K562 (cell line): ENCODE data around the gene SLC2A4RG. TPM values are rescaled to one million over a fixed set of nuclear protein-coding genes. Genes with fewer than 3 reads are reported as not detected.

ENCODE experiments used
- ATAC-seq: fragments of 200-7000 bp; cut with Tn5 transposase; 3 replicates; pipeline ENCODE4 v1.9.1; 2020; ENCODE audit warnings: moderate library complexity
- BruUV-seq: library from RNA; stranded (reverse); fragments of 400-500 nt; replicated peaks from 2 replicates; lab custom pipeline; 2021; lab: Mats Ljungman, UMichigan
- CTCF ChIA-PET: fragments of 300-600 bp; formaldehyde crosslinking; extraction: SDS; loops from one replicate; lab custom pipeline; 2021; ENCODE audit warnings: low intra/inter-chr PET ratio; lab: Yijun Ruan, JAX
- POLR2A ChIA-PET: fragments of 300-600, 350-650 bp; sonication (Branson Sonifier 250); formaldehyde crosslinking; extraction: SDS; loops from one replicate; lab custom pipeline; 2021; ENCODE audit warnings: antibody characterized with exemption, inconsistent platforms; lab: Yijun Ruan, JAX
- DNase-seq, 4 experiments: peaks; one replicate each; pipeline versions ENCODE4 v3.0.0 to v3.0.0-alpha.2; 2011 to 2018; ENCODE audit warnings: low spot score in 3 of 4, mixed read lengths in 3 of 4; ENCODE audit errors: extremely low read depth in 1 of 4
- FAIRE-seq: peaks from 2 replicates; lab custom pipeline; 2011; peaks lifted over from hg19 to GRCh38; lab: Jason Lieb, UNC
- H2AFZ ChIP-seq: 2 replicates; pipeline ENCODE4 v1.6.0; 2011; ENCODE audit warnings: low read depth, low read length, control low read depth, inconsistent platforms
- H3K27ac ChIP-seq: fragments of 200-600 bp; 3 replicates; pipeline ENCODE4 v1.8.0; 2011; ENCODE audit warnings: low read depth, mild to moderate bottlenecking, control low read depth, inconsistent platforms, low read length, moderate library complexity, mixed read lengths; ENCODE audit errors: extremely low read depth
- H3K27me3 ChIP-seq, 2 experiments: fragments of 300-600 bp in 1 of 2; 2 replicates in 1 of 2; 3 replicates in 1 of 2; pipeline versions ENCODE4 v1.6.0 to v1.8.0; 2011; ENCODE audit warnings: inconsistent platforms in 2 of 2, low read length in 2 of 2, mild to moderate bottlenecking in 1 of 2, mixed read lengths in 1 of 2, moderate library complexity in 1 of 2; ENCODE audit not compliant: control insufficient read depth in 2 of 2, insufficient read depth in 2 of 2
- H3K36me3 ChIP-seq: fragments of 300-600 bp; 3 replicates; pipeline ENCODE4 v1.8.0; 2011; ENCODE audit warnings: mild to moderate bottlenecking, low read length, inconsistent platforms; ENCODE audit not compliant: control insufficient read depth, insufficient read depth
- H3K4me1 ChIP-seq, 2 experiments: fragments of 200-600 bp in 1 of 2; replicated peaks in 1 of 2; 2 replicates in 1 of 2; 3 replicates in 1 of 2; pipeline versions ENCODE4 v1.5.1 to v1.8.0; 2011; ENCODE audit warnings: inconsistent platforms in 2 of 2, low read length in 2 of 2, mild to moderate bottlenecking in 1 of 2, mixed read lengths in 1 of 2, moderate library complexity in 1 of 2; ENCODE audit not compliant: control insufficient read depth in 2 of 2, insufficient read depth in 2 of 2
- H3K4me2 ChIP-seq: 2 replicates; pipeline ENCODE4 v1.6.1; 2011; ENCODE audit warnings: low read length, control low read depth, inconsistent platforms, mixed read lengths; ENCODE audit not compliant: insufficient read depth
- H3K4me3 ChIP-seq: fragments of 200-600 bp; sonication (generic), shearing (Covaris generic); 2 replicates; pipeline ENCODE4 v1.5.1; 2016; ENCODE audit warnings: control low read depth, inconsistent platforms
- H3K79me2 ChIP-seq: fragments of 200-600 bp; 3 replicates; pipeline ENCODE4 v1.8.0; 2011; ENCODE audit warnings: low read length, inconsistent platforms; ENCODE audit not compliant: control insufficient read depth, insufficient read depth
- H3K9ac ChIP-seq, 2 experiments: 2 replicates each; pipeline versions ENCODE4 v1.6.0 to v1.6.1; 2011; ENCODE audit warnings: low read depth in 2 of 2, low read length in 2 of 2, control low read depth in 1 of 2, inconsistent platforms in 1 of 2, mild to moderate bottlenecking in 1 of 2, mixed read lengths in 1 of 2; ENCODE audit not compliant: insufficient read depth in 1 of 2
- H3K9me1 ChIP-seq: one replicate; pipeline ENCODE4 v1.6.0; 2011; ENCODE audit warnings: inconsistent platforms, mild to moderate bottlenecking, low read length, moderate library complexity; ENCODE audit not compliant: control insufficient read depth, insufficient read depth
- H3K9me3 ChIP-seq: replicated peaks from 2 replicates; pipeline ENCODE4 v1.5.1; 2011; ENCODE audit warnings: low read depth, low read length, inconsistent platforms; ENCODE audit not compliant: control insufficient read depth, insufficient read depth
- H4K20me1 ChIP-seq: replicated peaks from 2 replicates; pipeline ENCODE4 v1.6.1; 2011; ENCODE audit warnings: low read length, inconsistent platforms, mixed read lengths; ENCODE audit not compliant: control insufficient read depth, insufficient read depth
- BRF1 ChIP-seq: IDR thresholded peaks from 3 replicates; pipeline ENCODE4 v1.6.1; 2011; ENCODE audit warnings: borderline replicate concordance, mild to moderate bottlenecking; ENCODE audit not compliant: insufficient read length; ENCODE audit errors: extremely low read depth
- MEF2D ChIP-seq: conservative IDR thresholded peaks from 2 replicates; pipeline ENCODE4 v1.6.1; 2016; ENCODE audit warnings: low read depth, missing genetic modification characterization, missing compliant biosample characterization
- POLR2A ChIP-seq: fragments of 450-650 bp; conservative IDR thresholded peaks from 2 replicates; pipeline ENCODE4 v1.6.1; 2016
- POLR2G ChIP-seq: fragments of 200-400 bp; formaldehyde crosslinking; IDR thresholded peaks from 2 replicates; pipeline ENCODE4 v1.6.1; 2017; ENCODE audit warnings: low read depth, mild to moderate bottlenecking, antibody characterized with exemption, low read length, moderate library complexity
- PYGO2 ChIP-seq: fragments of 450-650 bp; IDR thresholded peaks from 2 replicates; pipeline ENCODE4 v1.6.1; 2016; ENCODE audit warnings: mild to moderate bottlenecking, missing genetic modification characterization, moderate library complexity, missing compliant biosample characterization
- WGBS: fragments of 100-300 bp; shearing (Covaris generic); methylation state at CpG from one replicate; pipeline ENCODE4 v1.1.6; 2016; ENCODE audit warnings: low coverage, mixed read lengths; ENCODE audit not compliant: insufficient coverage; ENCODE audit errors: missing lambda C conversion rate; 5-methylcytosine and 5-hydroxymethylcytosine counted together
- in situ Hi-C: fragments of 300-500 bp; cut with MboI; formaldehyde crosslinking; loops from 4 replicates; pipeline ENCODE4 v1.15.0; 2018; ENCODE audit warnings: inconsistent platforms, mixed read lengths
- intact Hi-C: fragments of 100-400 bp; cut with micrococcal nuclease; formaldehyde crosslinking; loops from 2 replicates; pipeline ENCODE4 v1.14.2; 2022
- polyA plus RNA-seq, 8 experiments: library from polyadenylated mRNA; depleted of rRNA in 4 of 8; stranded (reverse) in 5 of 8; unstranded in 3 of 8; fragments of >200 nt; fragmentation: Nextera tagmentation in 2 of 8; fragmentation: Illumina TruSeq in 1 of 8; extraction: Ambion mirVana in 2 of 8; extraction: Trizol in 1 of 8; gene quantifications; 2 replicates each; pipeline versions ENCODE4 v1.2.1 to v1.2.3, GENCODE V29; 2011 to 2014; ENCODE audit warnings: inconsistent platforms in 1 of 8, missing spikeins in 1 of 8
- total RNA-seq, 7 experiments: library from RNA; depleted of rRNA in 6 of 7; stranded (reverse); fragments of >200 nt in 6 of 7; fragmentation: Illumina TruSeq in 2 of 7; extraction: Trizol in 2 of 7; gene quantifications; 2 replicates each; pipeline versions ENCODE4 v1.2.1 to v1.2.3, GENCODE V29; 2011 to 2021; ENCODE audit warnings: low replicate concordance in 1 of 7
- TF ChIP-seq, protein P1 (sequence below): fragments of 450-650 bp; formaldehyde crosslinking; IDR thresholded peaks from 2 replicates; pipeline ENCODE4 v1.4.0; 2020; ENCODE audit warnings: mild to moderate bottlenecking, moderate library complexity
- TF ChIP-seq, protein P2 (sequence below): fragments of 450-650 bp; IDR thresholded peaks from 2 replicates; pipeline ENCODE4 v1.6.1; 2017; ENCODE audit warnings: antibody characterized with exemption, mild to moderate bottlenecking

SLC2A4RG gene
- total and polyA plus RNA-seq, 9 of the 15 experiments (the other 6 are each of a cell fraction or from before 2014, with no cell fraction given): 0.34 to 97.3 (median 26.5) TPM

DNA sequence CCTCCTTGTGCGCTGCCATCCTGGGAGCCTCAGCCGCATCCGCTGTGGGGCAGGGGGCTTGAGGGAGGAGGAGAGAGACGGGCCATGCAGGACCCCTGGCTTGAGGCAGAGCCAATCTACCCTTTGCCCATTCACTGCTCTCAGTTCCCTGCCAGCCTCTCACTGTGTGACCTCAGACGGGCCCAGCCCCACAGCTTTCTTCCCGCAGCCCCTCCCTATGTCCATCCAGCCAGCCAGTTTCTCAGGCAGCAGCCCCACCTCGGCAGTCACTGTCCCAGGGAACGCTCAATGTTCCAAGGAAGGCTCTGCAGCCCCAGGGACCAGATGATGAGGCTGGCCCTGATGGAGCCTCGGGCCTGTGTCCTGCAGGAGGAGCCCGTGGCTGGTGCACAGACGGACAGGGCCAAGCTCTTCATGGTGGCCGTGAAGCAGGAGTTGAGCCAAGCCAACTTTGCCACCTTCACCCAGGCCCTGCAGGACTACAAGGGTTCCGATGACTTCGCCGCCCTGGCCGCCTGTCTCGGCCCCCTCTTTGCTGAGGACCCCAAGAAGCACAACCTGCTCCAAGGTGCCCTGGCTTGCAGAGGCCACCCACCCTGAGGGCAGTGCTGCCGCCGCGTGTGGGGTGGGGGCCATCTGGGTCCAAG lies 47.0 kb upstream of the SLC2A4RG start (continued):
- TF ChIP-seq, protein P1, sequence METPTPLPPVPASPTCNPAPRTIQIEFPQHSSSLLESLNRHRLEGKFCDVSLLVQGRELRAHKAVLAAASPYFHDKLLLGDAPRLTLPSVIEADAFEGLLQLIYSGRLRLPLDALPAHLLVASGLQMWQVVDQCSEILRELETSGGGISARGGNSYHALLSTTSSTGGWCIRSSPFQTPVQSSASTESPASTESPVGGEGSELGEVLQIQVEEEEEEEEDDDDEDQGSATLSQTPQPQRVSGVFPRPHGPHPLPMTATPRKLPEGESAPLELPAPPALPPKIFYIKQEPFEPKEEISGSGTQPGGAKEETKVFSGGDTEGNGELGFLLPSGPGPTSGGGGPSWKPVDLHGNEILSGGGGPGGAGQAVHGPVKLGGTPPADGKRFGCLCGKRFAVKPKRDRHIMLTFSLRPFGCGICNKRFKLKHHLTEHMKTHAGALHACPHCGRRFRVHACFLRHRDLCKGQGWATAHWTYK (CRISPR knock-in tag): no peak
- TF ChIP-seq MEF2D (no peak), BRF1 (no peak)

DNA sequence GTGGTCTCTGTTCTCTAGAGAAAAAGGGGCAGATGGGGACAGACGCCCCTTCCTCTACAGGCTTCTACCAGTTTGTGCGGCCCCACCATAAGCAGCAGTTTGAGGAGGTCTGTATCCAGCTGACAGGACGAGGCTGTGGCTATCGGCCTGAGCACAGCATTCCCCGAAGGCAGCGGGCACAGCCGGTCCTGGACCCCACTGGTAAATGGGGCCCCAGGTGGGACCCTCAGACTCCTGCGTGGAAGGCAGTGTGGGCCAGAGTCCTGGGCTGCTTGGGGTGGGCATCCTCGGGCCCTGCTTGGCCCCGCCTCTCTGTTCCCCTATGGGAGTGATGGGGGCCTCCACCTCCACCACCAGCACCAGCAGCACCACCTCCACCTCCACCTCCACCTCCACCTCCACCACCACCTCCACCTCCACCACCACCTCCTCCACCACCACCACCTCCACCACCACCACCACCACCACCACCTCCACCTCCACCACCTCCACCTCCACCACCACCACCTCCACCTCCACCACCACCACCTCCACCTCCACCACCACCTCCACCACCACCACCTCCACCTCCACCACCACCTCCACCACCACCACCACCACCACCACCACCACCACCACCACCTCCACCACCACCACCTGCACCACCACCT lies 46.4 kb upstream of the SLC2A4RG start:
- Histone ChIP-seq H3K4me3 (no peak overlapping the region), H4K20me1 (no peaks in the 10 kb centered on the region; the same call in 1 of the 2 replicates), H2AFZ (no peak overlapping the region), H3K9me1 (no peaks in the 10 kb centered on the region), H3K9ac (no peak overlapping the region), H3K4me2 (no peak overlapping the region), H3K79me2 (no peaks in the 10 kb centered on the region), H3K9me3 (no peaks in the 10 kb centered on the region), H3K4me1 (peaks cover 0 to 74% of the 10 kb centered on the region in 2 experiments; a peak in 2 of 5 replicates), H3K27me3 (no peaks in the 10 kb centered on the region), H3K36me3 (peaks cover 37% of the 10 kb centered on the region; the same call in 2 of the 3 replicates), H3K27ac (no peak overlapping the region)
- ChIA-PET CTCF (no interaction called here), POLR2A (no interaction called here)
- DNase-seq: no peak
- in situ Hi-C loops (no loop called here), intact Hi-C loops (no loop called here)
- TF ChIP-seq, protein P2, sequence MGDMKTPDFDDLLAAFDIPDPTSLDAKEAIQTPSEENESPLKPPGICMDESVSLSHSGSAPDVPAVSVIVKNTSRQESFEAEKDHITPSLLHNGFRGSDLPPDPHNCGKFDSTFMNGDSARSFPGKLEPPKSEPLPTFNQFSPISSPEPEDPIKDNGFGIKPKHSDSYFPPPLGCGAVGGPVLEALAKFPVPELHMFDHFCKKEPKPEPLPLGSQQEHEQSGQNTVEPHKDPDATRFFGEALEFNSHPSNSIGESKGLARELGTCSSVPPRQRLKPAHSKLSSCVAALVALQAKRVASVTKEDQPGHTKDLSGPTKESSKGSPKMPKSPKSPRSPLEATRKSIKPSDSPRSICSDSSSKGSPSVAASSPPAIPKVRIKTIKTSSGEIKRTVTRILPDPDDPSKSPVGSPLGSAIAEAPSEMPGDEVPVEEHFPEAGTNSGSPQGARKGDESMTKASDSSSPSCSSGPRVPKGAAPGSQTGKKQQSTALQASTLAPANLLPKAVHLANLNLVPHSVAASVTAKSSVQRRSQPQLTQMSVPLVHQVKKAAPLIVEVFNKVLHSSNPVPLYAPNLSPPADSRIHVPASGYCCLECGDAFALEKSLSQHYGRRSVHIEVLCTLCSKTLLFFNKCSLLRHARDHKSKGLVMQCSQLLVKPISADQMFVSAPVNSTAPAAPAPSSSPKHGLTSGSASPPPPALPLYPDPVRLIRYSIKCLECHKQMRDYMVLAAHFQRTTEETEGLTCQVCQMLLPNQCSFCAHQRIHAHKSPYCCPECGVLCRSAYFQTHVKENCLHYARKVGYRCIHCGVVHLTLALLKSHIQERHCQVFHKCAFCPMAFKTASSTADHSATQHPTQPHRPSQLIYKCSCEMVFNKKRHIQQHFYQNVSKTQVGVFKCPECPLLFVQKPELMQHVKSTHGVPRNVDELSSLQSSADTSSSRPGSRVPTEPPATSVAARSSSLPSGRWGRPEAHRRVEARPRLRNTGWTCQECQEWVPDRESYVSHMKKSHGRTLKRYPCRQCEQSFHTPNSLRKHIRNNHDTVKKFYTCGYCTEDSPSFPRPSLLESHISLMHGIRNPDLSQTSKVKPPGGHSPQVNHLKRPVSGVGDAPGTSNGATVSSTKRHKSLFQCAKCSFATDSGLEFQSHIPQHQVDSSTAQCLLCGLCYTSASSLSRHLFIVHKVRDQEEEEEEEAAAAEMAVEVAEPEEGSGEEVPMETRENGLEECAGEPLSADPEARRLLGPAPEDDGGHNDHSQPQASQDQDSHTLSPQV: no peak
- TF ChIP-seq PYGO2 (tag) (no peak), POLR2G (peak; percentile 36), POLR2A (0 out of 2 replicates have a peak, but pooled peaks have one; percentile 2)
- BruUV-seq: no TSS peak
- ATAC-seq: no peak
- FAIRE-seq: no peak
- 95% methylated on average over 10 of the region's 10 CpGs for WGBS
